PC-3 (cell line): Measurements from ENCODE around the gene KIF4B. TPM values are rescaled to one million over a fixed set of nuclear protein-coding genes. Genes with fewer than 3 reads are reported as not detected.

ENCODE experiments used
- ATAC-seq: fragments of 200-7000 bp; cut with Tn5 transposase; 2 replicates; pipeline ENCODE4 v1.9.1; 2020; ENCODE audit warnings: mild to moderate bottlenecking, moderate library complexity
- BruUV-seq: library from RNA; stranded (reverse); fragments of 400-500 nt; replicated peaks from 2 replicates; lab custom pipeline; 2021; lab: Mats Ljungman, UMichigan
- CTCF ChIA-PET: fragments of 300-600 bp; sonication (Branson Sonifier 250); formaldehyde crosslinking; loops from one replicate; lab custom pipeline; 2022; ENCODE audit warnings: antibody characterized with exemption; lab: Charles Lee
- POLR2A ChIA-PET: fragments of 300-600 bp; sonication (Branson Sonifier 250); formaldehyde crosslinking; loops from one replicate; lab custom pipeline; 2022; ENCODE audit warnings: antibody characterized with exemption; ENCODE audit not compliant: unreplicated experiment; lab: Charles Lee
- DNase-seq: peaks from one replicate; pipeline ENCODE4 v3.0.0-alpha.2; 2015
- H2AFZ ChIP-seq: fragments of 300-600 bp; sonication (generic); 2 replicates; pipeline ENCODE4 v1.6.0; 2016; ENCODE audit warnings: antibody characterized with exemption, low read length
- H3F3A ChIP-seq: fragments of 300-600 bp; sonication (generic); one replicate; pipeline ENCODE4 v1.6.0; 2017; ENCODE audit warnings: antibody characterized with exemption, low read length, control low read depth, mild to moderate bottlenecking; ENCODE audit not compliant: unreplicated experiment
- H3K27ac ChIP-seq: fragments of 300-600 bp; sonication (generic); 2 replicates; pipeline ENCODE4 v1.5.1; 2016; ENCODE audit warnings: mild to moderate bottlenecking, low read length
- H3K27me3 ChIP-seq: fragments of 300-600 bp; sonication (generic); 2 replicates; pipeline ENCODE4 v1.6.1; 2016; ENCODE audit warnings: low read length, mixed read lengths
- H3K36me3 ChIP-seq: fragments of 300-600 bp; sonication (generic); 2 replicates; pipeline ENCODE4 v1.6.1; 2016; ENCODE audit warnings: low read depth, mixed run types, low read length, mixed read lengths
- H3K4me1 ChIP-seq: fragments of 300-600 bp; sonication (generic); 2 replicates; pipeline ENCODE4 v1.5.1; 2016; ENCODE audit warnings: low read length; ENCODE audit not compliant: insufficient read depth
- H3K4me2 ChIP-seq: fragments of 300-600 bp; sonication (generic); 2 replicates; pipeline ENCODE4 v1.6.0; 2016; ENCODE audit warnings: low read length
- H3K4me3 ChIP-seq: fragments of 300-600 bp; sonication (generic); 2 replicates; pipeline ENCODE4 v1.5.1; 2016; ENCODE audit warnings: mild to moderate bottlenecking, low read length, mixed read lengths
- H3K79me2 ChIP-seq: fragments of 300-600 bp; sonication (generic); 2 replicates; pipeline ENCODE4 v1.6.1; 2017; ENCODE audit warnings: low read length, mixed read lengths
- H3K9ac ChIP-seq: fragments of 300-600 bp; sonication (generic); 2 replicates; pipeline ENCODE4 v1.6.0; 2016; ENCODE audit warnings: mild to moderate bottlenecking, low read length
- H3K9me2 ChIP-seq: fragments of 300-600 bp; sonication (generic); replicated peaks from 2 replicates; pipeline ENCODE4 v1.6.1; 2016; ENCODE audit warnings: mixed run types, low read length, mixed read lengths
- H3K9me3 ChIP-seq: fragments of 300-600 bp; sonication (generic); 2 replicates; pipeline ENCODE4 v1.6.1; 2016; ENCODE audit warnings: low read length, mixed read lengths
- H4K20me1 ChIP-seq: fragments of 300-600 bp; sonication (generic); 2 replicates; pipeline ENCODE4 v1.6.1; 2016; ENCODE audit warnings: low read length, mixed read lengths
- CTCF ChIP-seq: fragments of 300-600 bp; sonication (generic); conservative IDR thresholded peaks from 2 replicates; pipeline ENCODE4 v1.5.1; 2017; ENCODE audit warnings: antibody characterized with exemption, low read depth, mild to moderate bottlenecking, low read length
- EZH2 ChIP-seq: fragments of 300-600 bp; sonication (generic); IDR thresholded peaks from one replicate; pipeline ENCODE4 v1.6.1; 2017; ENCODE audit warnings: antibody characterized with exemption, mild to moderate bottlenecking, low read length; ENCODE audit not compliant: unreplicated experiment
- EZH2phosphoT487 ChIP-seq: fragments of 300-600 bp; sonication (generic); IDR thresholded peaks from 2 replicates; pipeline ENCODE4 v1.6.1; 2018; ENCODE audit warnings: mild to moderate bottlenecking, antibody characterized with exemption, low read length, borderline replicate concordance
- intact Hi-C: fragments of 100-400 bp; cut with micrococcal nuclease; formaldehyde crosslinking; loops from 2 replicates; pipeline ENCODE4 v1.9.0; 2023
- total RNA-seq: library from RNA; depleted of rRNA; stranded (reverse); fragments of >200 nt; gene quantifications from 2 replicates; pipeline ENCODE4 v1.2.3, GENCODE V29; 2014

Gene KIF4B
- total RNA-seq, 1 experiment from 2014 or later, result not detected

- no peaks in the 10 kb centered on the region for H3K36me3 ChIP-seq
- H3K27me3 ChIP-seq, result no peaks in the 10 kb centered on the region
- no peak overlapping the region for H2AFZ ChIP-seq
- intact Hi-C loops, result no loop called here
- H3K9ac ChIP-seq, result no peak overlapping the region
- no peak overlapping the region for H3K4me3 ChIP-seq
- no peaks in the 10 kb centered on the region for H3F3A ChIP-seq
- ATAC-seq (no peak), DNase-seq (no peak)
- H3K9me2 ChIP-seq, result no peaks in the 10 kb centered on the region
- H3K4me2 ChIP-seq, result no peak overlapping the region
- H3K79me2 ChIP-seq, result no peaks in the 10 kb centered on the region
- H4K20me1 ChIP-seq, result no peaks in the 10 kb centered on the region
- H3K9me3 ChIP-seq, result no peaks in the 10 kb centered on the region
- no peak overlapping the region for H3K27ac ChIP-seq
- ChIA-PET CTCF (no interaction called here), POLR2A (no interaction called here)
- BruUV-seq, result no TSS peak
- TF ChIP-seq EZH2, result no peak
- no peak for TF ChIP-seq EZH2phosphoT487
- no peak for TF ChIP-seq CTCF
- H3K4me1 ChIP-seq, result no peaks in the 10 kb centered on the region
Observed at GRCh38 chr5:155052532-155052931, 39.0 kb downstream of the KIF4B start.

- ATAC-seq, result no peak
- CTCF ChIA-PET, result no interaction called here
- DNase-seq, result no peak
- Histone ChIP-seq H3K4me1 (no peaks in the 10 kb centered on the region), H3K27ac (no peak overlapping the region), H3F3A (no peaks in the 10 kb centered on the region), H4K20me1 (no peaks in the 10 kb centered on the region), H3K79me2 (no peaks in the 10 kb centered on the region), H3K4me2 (no peak overlapping the region), H3K27me3 (no peaks in the 10 kb centered on the region), H3K4me3 (no peak overlapping the region), H3K9me2 (no peaks in the 10 kb centered on the region), H2AFZ (no peak overlapping the region), H3K36me3 (no peaks in the 10 kb centered on the region), H3K9ac (no peak overlapping the region), H3K9me3 (no peaks in the 10 kb centered on the region)
- BruUV-seq, result no TSS peak
- intact Hi-C loops, result no loop called here
- POLR2A ChIA-PET, result no interaction called here
- TF ChIP-seq EZH2phosphoT487, result no peak
- no peak for TF ChIP-seq CTCF
- no peak for TF ChIP-seq EZH2
Observed at GRCh38 chr5:155053501-155053900, 39.9 kb downstream of the KIF4B start.

GRCh38 chr5:155056644-155057269 is 43.2 kb downstream of the KIF4B start:
- intact Hi-C loops, result no loop called here
- ChIA-PET POLR2A (no interaction called here), CTCF (no interaction called here)
- Histone ChIP-seq H3K4me1 (no peaks in the 10 kb centered on the region), H3K27ac (no peak overlapping the region), H3K4me2 (no peak overlapping the region), H3K4me3 (no peak overlapping the region), H3K36me3 (no peaks in the 10 kb centered on the region), H4K20me1 (no peaks in the 10 kb centered on the region), H3K9me3 (no peaks in the 10 kb centered on the region), H2AFZ (no peak overlapping the region), H3K9me2 (no peaks in the 10 kb centered on the region), H3F3A (no peaks in the 10 kb centered on the region), H3K9ac (no peak overlapping the region), H3K79me2 (no peaks in the 10 kb centered on the region), H3K27me3 (no peaks in the 10 kb centered on the region)
- ATAC-seq (no peak), DNase-seq (no peak)
- BruUV-seq, result no TSS peak
- TF ChIP-seq CTCF (no peak), EZH2phosphoT487 (no peak), EZH2 (no peak)
